GM23338 (cell line): ENCODE data around the gene PPP1R9B. TPM values are rescaled to one million over a fixed set of nuclear protein-coding genes. Genes with fewer than 3 reads are reported as not detected.

Experiments used
- ATAC-seq: fragments of 200-7000 bp; cut with Tn5 transposase; 3 replicates; pipeline ENCODE4 v1.9.1; 2020
- DNase-seq: peaks from one replicate; pipeline ENCODE4 v3.0.0-alpha.2; 2015; ENCODE audit warnings: low spot score
- H2AFZ ChIP-seq: fragments of 200-600 bp; sonication (generic); 2 replicates; pipeline ENCODE4 v1.8.0; 2016; ENCODE audit warnings: antibody characterized with exemption, mild to moderate bottlenecking, moderate library complexity
- H3F3A ChIP-seq: fragments of 200-600 bp; sonication (generic); replicated peaks from 2 replicates; pipeline ENCODE4 v1.8.0; 2017; ENCODE audit warnings: antibody characterized with exemption, mixed run types, low read depth
- H3K27ac ChIP-seq: fragments of 200-600 bp; sonication (generic); 2 replicates; pipeline ENCODE4 v1.6.1; 2016; ENCODE audit warnings: low read depth
- H3K27me3 ChIP-seq: fragments of 200-600 bp; sonication (generic); 2 replicates; pipeline ENCODE4 v1.8.0; 2016; ENCODE audit warnings: mild to moderate bottlenecking, mixed run types, moderate library complexity; ENCODE audit not compliant: insufficient read depth
- H3K36me3 ChIP-seq: fragments of 200-600 bp; sonication (generic); 2 replicates; pipeline ENCODE4 v1.8.0; 2016; ENCODE audit warnings: mild to moderate bottlenecking; ENCODE audit not compliant: insufficient read depth
- H3K4me1 ChIP-seq: fragments of 200-600 bp; sonication (generic); 2 replicates; pipeline ENCODE4 v1.8.0; 2016; ENCODE audit warnings: mild to moderate bottlenecking, moderate library complexity; ENCODE audit not compliant: insufficient read depth
- H3K4me2 ChIP-seq: fragments of 200-600 bp; sonication (generic); 2 replicates; pipeline ENCODE4 v1.7.1; 2017; ENCODE audit warnings: mixed run types
- H3K4me3 ChIP-seq: fragments of 200-600 bp; sonication (generic); 2 replicates; pipeline ENCODE4 v1.6.1; 2016; ENCODE audit warnings: mixed run types
- H3K79me2 ChIP-seq: fragments of 200-600 bp; sonication (generic); replicated peaks from 2 replicates; pipeline ENCODE4 v1.8.0; 2017; ENCODE audit warnings: mild to moderate bottlenecking; ENCODE audit not compliant: insufficient read depth
- H3K9me2 ChIP-seq: fragments of 200-600 bp; sonication (generic); 2 replicates; pipeline ENCODE4 v1.8.0; 2017; ENCODE audit not compliant: insufficient read depth
- H4K20me1 ChIP-seq: fragments of 200-600 bp; sonication (generic); replicated peaks from 2 replicates; pipeline ENCODE4 v1.8.0; 2017; ENCODE audit warnings: mild to moderate bottlenecking; ENCODE audit not compliant: insufficient read depth
- H3K27ac Mint-ChIP-seq: 2 replicates; pipeline ENCODE4 v1.8.0; 2020; ENCODE audit warnings: inconsistent platforms, mild to moderate bottlenecking, moderate library complexity, mixed read lengths
- H3K27me3 Mint-ChIP-seq: 3 replicates; pipeline ENCODE4 v1.8.0; 2022; ENCODE audit warnings: low read depth, mild to moderate bottlenecking, moderate library complexity, mixed read lengths, inconsistent platforms; ENCODE audit not compliant: insufficient read depth, poor library complexity
- H3K36me3 Mint-ChIP-seq: 3 replicates; pipeline ENCODE4 v1.8.0; 2021; ENCODE audit warnings: low read depth, mild to moderate bottlenecking, inconsistent platforms, moderate library complexity, mixed read lengths
- H3K4me1 Mint-ChIP-seq: 3 replicates; pipeline ENCODE4 v1.8.0; 2020; ENCODE audit warnings: mild to moderate bottlenecking, inconsistent platforms, mixed read lengths
- H3K4me3 Mint-ChIP-seq: 3 replicates; pipeline ENCODE4 v1.8.0; 2021; ENCODE audit warnings: moderate library complexity, mild to moderate bottlenecking, inconsistent platforms, mixed read lengths
- H3K9me3 Mint-ChIP-seq: 3 replicates; pipeline ENCODE4 v1.8.0; 2020; ENCODE audit warnings: moderate library complexity, mild to moderate bottlenecking, inconsistent platforms, mixed read lengths
- CREB1 ChIP-seq: fragments of 250-450 bp; sonication (Bioruptor Pico); IDR thresholded peaks from 2 replicates; pipeline ENCODE4 v1.5.0; 2020; ENCODE audit warnings: low read depth, mild to moderate bottlenecking, moderate library complexity
- CTCF ChIP-seq, 2 experiments: fragments of 200-600 bp in 1 of 2; sonication (generic) in 1 of 2; conservative IDR thresholded peaks; 2 replicates each; pipeline versions ENCODE4 v1.5.1 to v1.6.1; 2016 to 2017; ENCODE audit warnings: antibody characterized with exemption in 2 of 2, low read depth in 2 of 2, mild to moderate bottlenecking in 2 of 2, moderate library complexity in 1 of 2
- ETS1 ChIP-seq: IDR thresholded peaks from 2 replicates; pipeline ENCODE4 v1.6.1; 2016; ENCODE audit warnings: antibody characterized with exemption
- EZH2 ChIP-seq: fragments of 200-600 bp; sonication (generic); IDR thresholded peaks from one replicate; pipeline ENCODE4 v1.8.0; 2017; ENCODE audit warnings: antibody characterized with exemption, mild to moderate bottlenecking, low read depth; ENCODE audit not compliant: unreplicated experiment
- EZH2phosphoT487 ChIP-seq: fragments of 200-600 bp; sonication (generic); IDR thresholded peaks from one replicate; pipeline ENCODE4 v1.8.1; 2018; ENCODE audit warnings: antibody characterized with exemption; ENCODE audit not compliant: unreplicated experiment
- JUNB ChIP-seq: IDR thresholded peaks from one replicate; pipeline ENCODE4 v1.6.1; 2016; ENCODE audit warnings: antibody characterized with exemption; ENCODE audit not compliant: unreplicated experiment
- NANOG ChIP-seq: IDR thresholded peaks from 2 replicates; pipeline ENCODE4 v1.6.1; 2016; ENCODE audit warnings: antibody characterized with exemption, borderline replicate concordance
- POLR2AphosphoS5 ChIP-seq: IDR thresholded peaks from 2 replicates; pipeline ENCODE4 v1.6.1; 2016; ENCODE audit warnings: antibody characterized with exemption, low read depth
- REST ChIP-seq: IDR thresholded peaks from one replicate; pipeline ENCODE4 v1.6.1; 2018; ENCODE audit warnings: antibody characterized with exemption; ENCODE audit not compliant: unreplicated experiment
- STAT1 ChIP-seq: IDR thresholded peaks from one replicate; pipeline ENCODE4 v1.6.1; 2016; ENCODE audit warnings: antibody characterized with exemption; ENCODE audit not compliant: unreplicated experiment
- ZNF114 ChIP-seq: fragments of 250-450 bp; sonication (Bioruptor Pico); IDR thresholded peaks from 2 replicates; pipeline ENCODE4 v1.5.0; 2020; ENCODE audit warnings: mild to moderate bottlenecking, moderate library complexity
- ZNF331 ChIP-seq: fragments of 250-450 bp; sonication (Bioruptor Pico); IDR thresholded peaks from 2 replicates; pipeline ENCODE4 v1.5.0; 2020; ENCODE audit warnings: low read depth, mild to moderate bottlenecking, moderate library complexity
- ZNF462 ChIP-seq: fragments of 250-450 bp; sonication (Bioruptor Pico); IDR thresholded peaks from 2 replicates; pipeline ENCODE4 v1.5.0; 2020; ENCODE audit warnings: mild to moderate bottlenecking, moderate library complexity
- polyA plus RNA-seq: library from polyadenylated mRNA; unstranded; fragments of >200 nt; fragmentation: Nextera tagmentation; extraction: Ambion mirVana; gene quantifications from 2 replicates; pipeline ENCODE4 v1.2.1, GENCODE V29; 2016
- total RNA-seq: library from RNA; depleted of rRNA; stranded (reverse); fragments of >200 nt; shearing (Covaris generic); gene quantifications from 2 replicates; pipeline ENCODE4 v1.2.3, GENCODE V29; 2014

The PPP1R9B gene
- total and polyA plus RNA-seq, 2 experiments from 2014 or later = 2.1 to 10.5 TPM

GRCh38 chr17:50172130-50172529 lies 21.7 kb upstream of the PPP1R9B start:
- Mint-ChIP-seq H3K4me3 (no peak overlapping the region), H3K9me3 (no peaks in the 10 kb centered on the region; the same call in 2 of the 3 replicates), H3K36me3 (no peaks in the 10 kb centered on the region), H3K27me3 (peaks cover 8% of the 10 kb centered on the region), H3K4me1 (peaks cover 24% of the 10 kb centered on the region), H3K27ac (no peak overlapping the region)
- DNase-seq (no peak), ATAC-seq (no peak)
- Histone ChIP-seq H3K4me1 (no peaks in the 10 kb centered on the region), H3K4me2 (no peak overlapping the region), H3F3A (0 out of 2 replicates have a peak, but pooled peaks cover 2% of the 10 kb centered on the region), H4K20me1 (no peaks in the 10 kb centered on the region), H3K9me2 (no peaks in the 10 kb centered on the region), H3K36me3 (no peaks in the 10 kb centered on the region), H2AFZ (no peak overlapping the region), H3K27ac (no peak overlapping the region), H3K27me3 (no peaks in the 10 kb centered on the region), H3K4me3 (no peak overlapping the region), H3K79me2 (no peaks in the 10 kb centered on the region)
- TF ChIP-seq REST = no peak
- TF ChIP-seq ETS1 = no peak
- TF ChIP-seq JUNB = no peak
- no peak for TF ChIP-seq CREB1
- TF ChIP-seq ZNF331 (CRISPR knock-in tag) = no peak
- TF ChIP-seq NANOG = no peak
- no peak for TF ChIP-seq CTCF (conservative IDR thresholded peaks at IDR 0.05; ENCODE audit: low read depth in 2 of 2)
- TF ChIP-seq EZH2phosphoT487 = no peak
- no peak for TF ChIP-seq POLR2AphosphoS5
- TF ChIP-seq ZNF462 (CRISPR knock-in tag) = no peak
- TF ChIP-seq ZNF114 (CRISPR knock-in tag) = no peak
- TF ChIP-seq STAT1 = no peak
- TF ChIP-seq EZH2 = no peak
